ENCODE measurements around the gene GLG1.

The GLG1 gene

GRCh38 chr16:74472540-74472939 lies 134.4 kb downstream of the GLG1 start:
- DNase-seq (ENCODE audit: low spot score) = no peak

- no peak for DNase-seq (ENCODE audit: low spot score)
Observed at GRCh38 chr16:74472010-74472409, 134.9 kb downstream of the GLG1 start.

- DNase-seq (ENCODE audit: low spot score) = no peak
Observed at GRCh38 chr16:74469946-74470478, 136.9 kb downstream of the GLG1 start.

- DNase-seq (ENCODE audit: low spot score) = no peak
Observed at GRCh38 chr16:74468807-74469525, 137.9 kb downstream of the GLG1 start.

- DNase-seq (ENCODE audit: low spot score) = no peak
Observed at GRCh38 chr16:74466872-74467271, 140.0 kb downstream of the GLG1 start.

- no peak for DNase-seq (ENCODE audit: low spot score)
Observed at GRCh38 chr16:74465851-74466685, 140.8 kb downstream of the GLG1 start.

- DNase-seq (ENCODE audit: low spot score) = no peak
Observed at GRCh38 chr16:74465281-74465680, 141.6 kb downstream of the GLG1 start.

- DNase-seq (ENCODE audit: low spot score) = no peak
Observed at GRCh38 chr16:74463888-74464287, 143.0 kb downstream of the GLG1 start.

GRCh38 chr16:74462361-74462760 lies 144.6 kb downstream of the GLG1 start:
- DNase-seq (ENCODE audit: low spot score) = no peak

- no peak for DNase-seq (ENCODE audit: low spot score)
Observed at GRCh38 chr16:74461826-74462225, 145.1 kb downstream of the GLG1 start.

- DNase-seq (ENCODE audit: low spot score) = no peak
Observed at GRCh38 chr16:74460542-74460941, 146.4 kb downstream of the GLG1 start.

- DNase-seq (ENCODE audit: low spot score) = no peak
Observed at GRCh38 chr16:74456290-74456625, 150.7 kb downstream of the GLG1 start.

GRCh38 chr16:74455619-74456289 lies 151.2 kb downstream of the GLG1 start:
- DNase-seq (ENCODE audit: low spot score) = no peak

GRCh38 chr16:74455213-74455612 lies 151.7 kb downstream of the GLG1 start:
- no peak for DNase-seq (ENCODE audit: low spot score)

GRCh38 chr16:74451951-74452758 lies 154.8 kb downstream of the GLG1 start:
- DNase-seq (ENCODE audit: low spot score) = no peak

GRCh38 chr16:74450967-74451760 lies 155.8 kb downstream of the GLG1 start:
- no peak for DNase-seq (ENCODE audit: low spot score)

GRCh38 chr16:74450236-74450635 lies 156.7 kb downstream of the GLG1 start:
- no peak for DNase-seq (ENCODE audit: low spot score)

GRCh38 chr16:74449470-74449869 lies 157.4 kb downstream of the GLG1 start:
- DNase-seq (ENCODE audit: low spot score) = peak; percentile 73

GRCh38 chr16:74448990-74449389 lies 157.9 kb downstream of the GLG1 start:
- DNase-seq (ENCODE audit: low spot score) = peak; percentile 94

- DNase-seq (ENCODE audit: low spot score) = no peak
Observed at GRCh38 chr16:74447578-74447977, 159.3 kb downstream of the GLG1 start.

- no peak for DNase-seq (ENCODE audit: low spot score)
Observed at GRCh38 chr16:74446866-74447265, 160.0 kb downstream of the GLG1 start.

All from GM03348 (cell line).